Peyer's patch (tissue), 4 donors: ENCODE results near the gene R3HDM2.
"Not testable (repeated sequence)": the region's sequence is repeated elsewhere in the genome, so short reads cannot be mapped to it uniquely, and the experiment has no call there.

ENCODE experiments used
- CTCF ChIP-seq, 6 experiments: fragments of 450-650 bp in 4 of 6; fragments of 200-600 bp in 2 of 6; sonication (generic) in 1 of 6; IDR thresholded peaks; one replicate each; pipeline ENCODE4 v1.5.1; 2017 to 2019; ENCODE audit warnings: antibody characterized with exemption in 6 of 6, mild to moderate bottlenecking in 3 of 6, moderate library complexity in 1 of 6
- POLR2A ChIP-seq, 2 donors: fragments of 450-650 bp; IDR thresholded peaks; one replicate each; pipeline ENCODE4 v1.5.1; 2017; ENCODE audit warnings: antibody characterized with exemption in 2 of 2, mild to moderate bottlenecking in 2 of 2, moderate library complexity in 2 of 2

- TF ChIP-seq POLR2A, CTCF (IDR thresholded peaks at IDR 0.05): not testable (repeated sequence)
These were observed 16.7 kb downstream of the R3HDM2 start for GRCh38 chr12:57414160-57414559.
